Activated CD4-positive, alpha-beta memory T cell treated with anti-CD3 and anti-CD28 coated beads, Interleukin-2, amount 10 ng/mL, durations not matched to agents 7 days and 5 days (primary cell): Measurements from ENCODE around the gene NCAPG2. TPM values are rescaled to one million over a fixed set of nuclear protein-coding genes. Genes with fewer than 3 reads are reported as not detected.

Experiments used
- CTCF ChIA-PET: fragments of 350-600 bp; sonication (Branson Sonifier 250); formaldehyde crosslinking; loops from one replicate; lab custom pipeline; 2021; ENCODE audit warnings: antibody characterized with exemption, inconsistent platforms; lab: Charles Lee
- POLR2A ChIA-PET: fragments of 350-600 bp; sonication (Branson Sonifier 250); formaldehyde crosslinking; loops from one replicate; lab custom pipeline; 2021; ENCODE audit warnings: antibody characterized with exemption; lab: Charles Lee
- DNase-seq: peaks from one replicate; pipeline ENCODE4 v3.0.0-alpha.2; 2020
- H3K27ac Mint-ChIP-seq: one replicate; pipeline ENCODE4 v1.8.0; 2021; ENCODE audit warnings: mild to moderate bottlenecking, mixed read lengths
- H3K27me3 Mint-ChIP-seq: one replicate; pipeline ENCODE4 v1.8.0; 2021; ENCODE audit warnings: mixed read lengths
- H3K36me3 Mint-ChIP-seq: one replicate; pipeline ENCODE4 v1.8.0; 2021; ENCODE audit warnings: low read depth, mixed read lengths
- H3K4me1 Mint-ChIP-seq: one replicate; pipeline ENCODE4 v1.8.0; 2021; ENCODE audit warnings: mixed read lengths
- H3K4me3 Mint-ChIP-seq: one replicate; pipeline ENCODE4 v1.8.0; 2021; ENCODE audit warnings: mild to moderate bottlenecking, mixed read lengths
- H3K9me3 Mint-ChIP-seq: one replicate; pipeline ENCODE4 v1.8.0; 2021; ENCODE audit warnings: mixed read lengths
- total RNA-seq, 2 experiments: library from RNA; stranded (reverse); gene quantifications; one replicate each; pipeline ENCODE4 v1.2.3, GENCODE V29; 2021

NCAPG2 gene
- total RNA-seq, 2 experiments from 2014 or later = 151 TPM

DNA sequence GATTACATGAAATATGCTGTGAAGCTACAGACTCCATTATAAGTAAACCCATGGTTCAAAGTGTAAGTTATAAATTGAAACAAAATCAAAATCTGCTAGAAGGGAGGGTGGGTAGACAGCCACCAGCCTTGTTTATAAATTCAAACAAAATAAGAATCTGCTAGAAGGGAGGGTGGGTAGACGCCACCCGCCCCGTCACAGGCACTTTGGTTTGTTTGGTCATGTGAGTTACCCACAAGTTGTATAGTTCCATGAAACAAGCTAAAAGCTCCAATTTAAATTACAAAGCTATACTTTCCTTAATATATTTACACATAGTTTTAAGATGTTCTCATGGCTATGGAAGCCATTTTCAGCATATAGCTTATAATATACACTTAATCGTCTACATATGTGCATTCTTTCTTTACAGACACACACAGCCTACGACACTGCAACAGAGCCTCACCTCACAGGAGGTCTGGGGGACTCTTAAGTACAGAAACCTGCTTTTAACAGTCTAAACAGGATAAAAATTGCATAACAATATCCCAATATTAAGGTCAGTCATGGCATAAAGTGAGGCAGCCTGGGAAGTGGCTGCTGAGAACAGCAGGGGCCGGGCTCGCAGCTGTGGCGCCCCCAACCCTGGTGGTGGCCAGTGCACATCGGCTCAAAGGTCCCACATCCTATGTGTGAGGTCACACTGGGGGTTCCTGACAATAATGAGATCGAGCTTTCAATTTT, 28.1 kb upstream of the NCAPG2 start:
- Mint-ChIP-seq H3K27me3 (no peaks in the 10 kb centered on the region), H3K27ac (no peak overlapping the region), H3K36me3 (peaks cover 64% of the 10 kb centered on the region), H3K9me3 (no peaks in the 10 kb centered on the region), H3K4me3 (no peak overlapping the region), H3K4me1 (peaks cover 3% of the 10 kb centered on the region)
- POLR2A ChIA-PET = interaction anchor here (0.7 to 1.6 kb wide), 4 partner anchors 9 to 43 kb away, joined by 3 to 5 read pairs (median 4); partner anchors contain the start of gene NCAPG2
- no peak for DNase-seq
- CTCF ChIA-PET = no interaction called here

DNA sequence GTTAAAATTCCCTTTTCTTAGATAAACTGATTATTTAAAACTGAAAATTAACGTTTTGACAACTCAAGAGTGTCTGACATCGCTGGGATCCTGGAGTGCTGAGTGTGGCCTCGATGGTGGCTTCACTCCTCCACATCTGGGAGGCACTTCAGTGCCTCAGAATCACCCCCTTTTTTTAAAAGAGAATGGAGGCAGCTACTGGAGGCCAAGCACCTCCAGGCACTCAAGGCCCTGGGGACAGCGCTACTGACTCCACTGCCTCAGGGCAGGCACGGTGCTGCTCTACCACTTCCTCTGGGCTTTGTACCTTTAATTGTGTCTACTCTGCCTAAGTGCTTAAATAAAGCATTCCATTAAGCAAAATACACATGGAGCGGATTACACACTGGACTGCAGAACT, 27.2 kb upstream of the NCAPG2 start:
- DNase-seq = no peak
- Mint-ChIP-seq H3K27ac (no peak overlapping the region), H3K9me3 (no peaks in the 10 kb centered on the region), H3K27me3 (no peaks in the 10 kb centered on the region), H3K36me3 (peaks cover 55% of the 10 kb centered on the region), H3K4me1 (peaks cover 3% of the 10 kb centered on the region), H3K4me3 (no peak overlapping the region)
- POLR2A ChIA-PET = interaction anchor here (0.8 to 1.5 kb wide), 2 partner anchors 9 to 31 kb away, joined by 3 read pairs; no protein-coding TSS in a partner anchor
- CTCF ChIA-PET = interaction anchor here (1.5 kb wide), 1 partner anchor 56 kb away, joined by 3 read pairs; no protein-coding TSS in a partner anchor

DNA sequence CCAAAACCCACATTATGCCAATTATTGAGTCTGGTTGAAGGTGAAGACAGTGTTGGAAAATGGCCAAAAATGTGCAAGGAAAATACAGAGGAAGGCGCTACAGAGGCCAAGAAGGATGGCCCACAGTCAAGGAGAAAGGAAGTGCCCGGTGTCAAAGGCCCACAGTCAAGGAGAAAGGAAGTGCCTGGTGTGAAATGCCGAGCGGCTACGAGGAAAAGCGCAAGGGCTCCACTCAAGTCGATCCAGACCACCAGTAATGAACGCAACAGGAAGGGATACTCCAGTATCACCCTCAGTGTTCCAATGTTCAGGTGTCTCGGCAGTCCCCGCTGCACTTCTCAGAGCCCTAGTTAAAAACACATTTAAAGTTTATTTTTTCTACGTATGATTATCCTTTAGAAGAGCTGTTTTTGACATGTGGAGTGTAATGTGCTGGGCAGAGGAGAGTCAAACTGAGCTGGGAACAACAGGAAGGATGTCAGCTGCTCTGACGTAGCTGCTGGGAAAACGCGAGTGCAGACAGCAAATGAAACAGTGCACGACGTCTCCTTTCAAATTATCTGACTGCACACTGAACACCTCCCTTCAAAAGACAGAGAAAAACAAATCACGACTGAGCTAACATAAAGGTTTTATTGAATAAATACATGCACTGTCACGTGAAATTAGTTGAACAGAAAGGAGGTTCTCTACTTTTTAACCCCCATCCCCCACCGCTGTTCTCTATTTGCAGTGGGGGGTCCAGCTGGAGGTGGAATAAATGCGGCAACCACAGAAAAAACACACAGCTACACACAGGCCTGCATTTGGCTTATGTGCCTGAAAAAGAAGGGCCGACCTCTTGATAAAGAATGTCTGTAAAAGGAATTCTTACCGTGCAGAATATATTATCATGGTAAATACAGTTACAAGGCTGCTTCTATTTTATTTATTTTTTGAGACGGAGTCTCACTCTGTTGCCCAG, 26.1 kb upstream of the NCAPG2 start:
- Mint-ChIP-seq H3K27me3 (no peaks in the 10 kb centered on the region), H3K27ac (peak overlapping the region; percentile 1), H3K9me3 (no peaks in the 10 kb centered on the region), H3K4me1 (peaks cover 3% of the 10 kb centered on the region), H3K36me3 (peaks cover 48% of the 10 kb centered on the region), H3K4me3 (no peak overlapping the region)
- no peak for DNase-seq
- ChIA-PET POLR2A (interaction anchor here (1.2 to 1.5 kb wide), 2 partner anchors 24 to 30 kb away, joined by 3 read pairs; no protein-coding TSS in a partner anchor), CTCF (interaction anchor here (1.5 kb wide), 1 partner anchor 57 kb away, joined by 3 read pairs; no protein-coding TSS in a partner anchor)

DNA sequence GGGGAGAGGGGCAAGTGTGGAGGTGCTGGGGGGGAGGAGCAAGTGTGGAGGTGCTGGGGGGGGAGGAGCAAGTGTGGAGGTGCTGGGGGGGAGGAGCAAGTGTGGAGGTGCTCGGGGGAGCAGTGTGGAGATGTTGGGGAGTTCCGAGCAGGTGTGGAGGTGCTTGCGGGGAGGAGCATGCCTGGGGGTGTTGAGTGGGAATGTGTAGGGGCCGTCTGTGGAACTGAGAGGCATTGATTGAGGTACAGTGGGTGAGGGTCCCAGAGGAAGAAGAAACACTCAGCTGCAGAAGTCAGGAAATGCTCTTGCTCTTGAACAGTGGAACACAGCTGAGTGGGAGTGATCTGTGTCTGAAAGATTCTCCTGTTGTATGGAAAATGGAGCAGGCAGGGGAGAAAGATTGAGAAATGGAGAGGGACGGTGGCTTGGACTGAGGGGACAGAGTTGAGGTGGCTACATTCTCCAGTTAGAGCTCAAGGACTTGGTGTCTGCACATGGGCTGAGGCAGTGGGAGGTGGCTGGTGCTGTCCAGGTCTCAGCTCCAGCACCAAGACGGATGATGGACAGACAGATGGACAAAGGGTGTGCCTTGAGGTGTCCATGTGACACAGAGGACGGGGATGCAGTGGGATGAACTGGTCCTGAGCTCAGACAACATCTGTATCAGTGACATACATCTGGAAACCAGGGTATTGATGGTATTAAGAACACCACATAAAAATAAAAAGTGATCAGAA, 25.2 kb upstream of the NCAPG2 start:
- POLR2A ChIA-PET = interaction anchor here (1.2 kb wide), 1 partner anchor 23 kb away, joined by 3 read pairs; no protein-coding TSS in a partner anchor
- Mint-ChIP-seq H3K36me3 (peaks cover 39% of the 10 kb centered on the region), H3K27ac (peak overlapping the region; percentile 1), H3K9me3 (no peaks in the 10 kb centered on the region), H3K4me3 (no peak overlapping the region), H3K4me1 (peaks cover 3% of the 10 kb centered on the region), H3K27me3 (no peaks in the 10 kb centered on the region)
- DNase-seq = no peak
- CTCF ChIA-PET = interaction anchor here (1.5 kb wide), 1 partner anchor 58 kb away, joined by 3 read pairs; no protein-coding TSS in a partner anchor

DNA sequence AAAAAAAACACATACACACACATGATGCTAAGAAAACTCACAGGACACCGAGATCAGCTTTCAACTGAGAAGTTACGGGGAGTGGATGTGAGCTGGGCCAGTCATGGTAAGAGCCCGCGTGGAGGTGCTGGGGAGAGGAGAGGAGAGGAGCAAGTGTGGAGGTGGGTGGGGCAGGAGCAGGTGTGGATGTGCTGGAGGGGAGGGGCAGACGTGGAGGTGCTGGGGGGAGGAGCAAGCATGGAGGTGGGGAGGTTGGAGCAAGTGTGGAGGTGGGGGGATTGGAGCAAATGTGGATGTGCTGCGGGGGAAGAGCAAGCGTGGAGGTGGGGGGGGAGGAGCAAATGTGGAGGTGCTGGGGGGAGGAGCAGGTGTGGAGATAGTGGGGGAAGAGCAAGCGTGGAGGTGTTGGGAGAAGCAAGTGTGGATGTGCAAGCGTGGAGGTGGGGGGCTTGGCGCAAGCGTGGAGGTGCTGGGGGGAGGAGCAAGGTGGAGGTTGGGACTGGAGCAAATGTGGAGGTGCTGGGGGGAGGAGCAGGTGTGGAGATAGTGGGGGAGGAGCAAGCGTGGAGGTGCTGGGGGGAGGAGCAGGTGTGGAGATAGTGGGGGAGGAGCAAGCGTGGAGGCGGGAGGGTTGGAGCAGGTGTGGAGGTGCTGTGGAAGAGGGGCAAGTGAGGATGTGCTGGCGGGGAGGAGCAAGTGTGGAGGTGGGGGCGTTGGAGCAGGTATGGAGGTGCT, 24.5 kb upstream of the NCAPG2 start:
- Mint-ChIP-seq H3K27ac (no peak overlapping the region), H3K9me3 (no peaks in the 10 kb centered on the region), H3K36me3 (peaks cover 33% of the 10 kb centered on the region), H3K27me3 (no peaks in the 10 kb centered on the region), H3K4me3 (no peak overlapping the region), H3K4me1 (peaks cover 3% of the 10 kb centered on the region)
- no peak for DNase-seq
- CTCF ChIA-PET = no interaction called here
- POLR2A ChIA-PET = no interaction called here

DNA sequence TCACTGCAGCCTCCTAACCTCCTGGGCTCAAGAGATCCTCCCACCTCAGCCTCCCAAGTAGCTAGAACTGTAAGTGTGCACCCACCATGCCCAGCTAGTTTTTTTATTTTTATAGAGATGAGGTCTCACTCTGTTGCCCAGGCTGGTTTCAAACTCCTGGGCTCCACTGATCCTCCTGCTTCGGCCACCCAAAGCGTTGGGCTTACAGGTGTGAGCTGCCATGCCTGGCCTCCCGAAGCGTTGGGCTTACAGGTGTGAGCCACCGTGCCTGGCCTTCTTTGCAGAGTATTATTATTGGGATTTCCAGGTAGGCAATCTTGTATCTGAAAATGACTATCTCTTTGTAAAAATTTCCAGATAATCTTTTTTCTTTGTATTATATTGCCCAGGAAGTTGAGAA, 23.1 kb upstream of the NCAPG2 start:
- peaks cover 3% of the 10 kb centered on the region for H3K4me1 Mint-ChIP-seq
- H3K36me3 Mint-ChIP-seq = peaks cover 28% of the 10 kb centered on the region
- ChIA-PET POLR2A (interaction anchor here (1.0 to 1.1 kb wide), 2 partner anchors 16 to 22 kb away, joined by 3 read pairs; partner anchors contain the start of gene NCAPG2), CTCF (no interaction called here)
- H3K27ac Mint-ChIP-seq = no peak overlapping the region
- no peak overlapping the region for H3K4me3 Mint-ChIP-seq
- no peaks in the 10 kb centered on the region for H3K9me3 Mint-ChIP-seq
- H3K27me3 Mint-ChIP-seq = no peaks in the 10 kb centered on the region
- no peak for DNase-seq

DNA sequence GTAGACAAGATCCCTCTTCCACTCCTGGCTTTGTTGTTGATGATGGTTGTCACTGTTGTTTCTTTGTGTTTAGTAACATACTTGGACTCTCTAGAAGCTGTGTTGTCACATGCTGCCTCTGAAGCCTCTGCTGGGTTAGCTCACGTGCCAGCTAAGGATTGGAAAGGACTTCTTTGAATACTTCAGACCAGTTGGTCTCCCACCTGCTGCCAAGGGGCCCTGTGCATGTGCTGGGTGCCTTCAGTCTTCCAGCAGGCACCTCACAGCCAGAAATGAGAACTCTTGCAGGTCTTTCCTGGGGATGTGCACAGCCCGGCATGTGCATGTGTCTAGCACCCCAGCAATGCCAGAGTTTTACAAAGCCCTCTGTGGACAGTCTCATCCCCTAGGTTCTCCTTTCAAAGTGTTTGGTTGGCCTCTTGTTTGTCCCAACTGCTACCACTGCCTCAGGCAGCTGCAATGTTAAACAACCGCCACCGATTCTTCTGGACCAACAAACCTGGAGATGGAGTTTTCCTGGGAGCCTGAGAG, 21.7 kb upstream of the NCAPG2 start:
- ChIA-PET CTCF (no interaction called here), POLR2A (interaction anchor here (0.6 to 1.4 kb wide), 5 partner anchors 10 to 50 kb away, joined by 3 read pairs; partner anchors contain the start of gene NCAPG2)
- no peak overlapping the region for H3K27ac Mint-ChIP-seq
- peaks cover 18% of the 10 kb centered on the region for H3K36me3 Mint-ChIP-seq
- no peaks in the 10 kb centered on the region for H3K27me3 Mint-ChIP-seq
- no peak for DNase-seq
- H3K4me3 Mint-ChIP-seq = no peak overlapping the region
- H3K4me1 Mint-ChIP-seq = peaks cover 3% of the 10 kb centered on the region
- H3K9me3 Mint-ChIP-seq = no peaks in the 10 kb centered on the region

DNA sequence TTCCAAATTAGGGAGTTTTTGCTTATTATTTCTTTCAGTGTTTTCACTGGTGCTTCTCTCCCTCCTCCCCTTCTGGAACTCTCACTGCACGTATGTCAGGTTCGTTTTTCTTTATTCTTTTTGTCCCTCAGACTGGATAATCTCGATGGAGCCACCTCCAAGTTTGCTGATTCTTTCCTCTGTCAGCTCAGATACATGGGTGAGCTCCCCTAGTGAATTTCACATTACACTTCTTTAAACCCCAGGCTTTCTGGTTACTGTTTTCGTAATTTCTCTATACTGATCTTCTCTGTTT, 20.8 kb upstream of the NCAPG2 start:
- peaks cover 12% of the 10 kb centered on the region for H3K36me3 Mint-ChIP-seq
- peaks cover 3% of the 10 kb centered on the region for H3K4me1 Mint-ChIP-seq
- ChIA-PET CTCF (no interaction called here), POLR2A (no interaction called here)
- no peaks in the 10 kb centered on the region for H3K9me3 Mint-ChIP-seq
- no peak overlapping the region for H3K27ac Mint-ChIP-seq
- H3K27me3 Mint-ChIP-seq = no peaks in the 10 kb centered on the region
- DNase-seq = no peak
- no peak overlapping the region for H3K4me3 Mint-ChIP-seq

DNA sequence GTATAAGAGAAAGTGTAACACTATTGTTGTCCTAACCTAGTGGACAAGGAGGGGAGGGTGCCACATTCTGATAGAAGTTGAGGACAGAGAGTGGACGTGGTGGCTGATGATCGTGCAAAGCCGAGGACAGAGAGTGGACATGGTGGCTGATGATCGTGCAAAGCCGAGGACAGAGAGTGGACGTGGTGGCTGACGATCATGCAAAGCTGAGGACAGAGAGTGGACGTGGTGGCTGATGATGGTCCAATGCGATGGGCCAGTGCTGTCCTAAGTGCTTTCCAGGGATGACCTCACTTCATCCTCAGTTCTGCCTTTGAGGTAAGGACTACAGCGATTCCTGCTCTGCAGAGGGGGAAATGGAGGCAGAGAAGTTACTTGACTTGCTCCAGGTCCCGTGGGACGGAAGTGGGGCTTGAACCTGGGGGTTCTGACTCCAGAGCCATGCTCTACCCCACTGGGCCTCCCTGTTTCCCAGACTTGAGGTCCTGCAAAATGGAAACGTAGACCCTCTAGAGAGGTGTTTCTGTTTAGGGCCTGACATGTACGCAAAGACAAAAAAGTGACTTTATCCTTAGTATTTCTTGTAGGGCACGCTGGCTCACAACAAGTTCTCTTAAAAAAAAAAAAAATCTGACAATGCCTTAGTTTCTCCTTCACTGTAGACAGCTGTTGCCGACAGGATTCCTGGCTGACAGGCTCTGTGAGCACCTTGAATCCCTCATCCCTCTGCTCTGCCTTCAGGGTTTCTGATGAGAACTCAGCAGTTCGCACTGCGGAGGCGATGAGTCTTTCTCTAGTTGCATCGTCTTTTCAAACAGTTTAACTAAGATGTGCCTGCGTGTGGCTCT, 20.3 kb upstream of the NCAPG2 start:
- no peaks in the 10 kb centered on the region for H3K9me3 Mint-ChIP-seq
- H3K36me3 Mint-ChIP-seq = peaks cover 6% of the 10 kb centered on the region
- no peak for DNase-seq
- no peaks in the 10 kb centered on the region for H3K4me1 Mint-ChIP-seq
- no peak overlapping the region for H3K27ac Mint-ChIP-seq
- POLR2A ChIA-PET = no interaction called here
- H3K27me3 Mint-ChIP-seq = no peaks in the 10 kb centered on the region
- H3K4me3 Mint-ChIP-seq = no peak overlapping the region
- CTCF ChIA-PET = no interaction called here

DNA sequence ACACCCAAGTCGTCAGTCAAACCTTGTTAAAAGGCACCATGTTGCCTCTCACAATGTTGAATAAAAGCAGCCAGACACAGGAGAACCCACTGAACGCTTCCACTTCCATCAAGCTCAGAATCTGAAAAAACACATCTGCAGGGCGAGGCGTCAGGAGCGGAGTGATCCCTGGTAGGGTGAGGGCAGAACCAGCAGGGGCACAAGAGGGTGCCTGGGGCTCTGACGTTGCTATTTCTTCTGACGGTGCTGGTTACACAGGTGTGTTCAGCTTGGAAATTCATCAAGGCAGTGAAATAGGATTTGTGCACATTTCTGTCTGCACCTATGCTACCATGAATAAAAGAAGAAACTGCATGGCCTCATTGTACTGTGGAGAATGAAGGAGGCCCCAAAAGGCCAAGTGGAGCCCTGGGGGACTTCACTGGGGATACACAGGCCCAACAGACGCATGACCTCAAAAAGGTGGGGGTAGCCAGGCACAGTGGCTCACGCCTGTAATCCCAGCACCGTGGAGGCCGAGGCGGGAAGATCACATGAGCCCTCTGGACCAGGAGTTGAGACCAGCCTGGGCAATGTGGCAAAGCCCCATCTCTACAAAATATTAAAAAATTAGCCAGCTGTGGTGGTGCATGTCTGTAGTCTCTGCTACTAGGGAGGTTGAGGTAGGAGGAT, 19.2 kb upstream of the NCAPG2 start:
- no peaks in the 10 kb centered on the region for H3K4me1 Mint-ChIP-seq
- no peak overlapping the region for H3K27ac Mint-ChIP-seq
- no peak for DNase-seq
- peaks cover 3% of the 10 kb centered on the region for H3K36me3 Mint-ChIP-seq
- H3K4me3 Mint-ChIP-seq = no peak overlapping the region
- ChIA-PET POLR2A (interaction anchor here (1.2 kb wide), 1 partner anchor 19 kb away, joined by 4 read pairs; the partner anchor contains the start of gene NCAPG2), CTCF (no interaction called here)
- H3K9me3 Mint-ChIP-seq = no peaks in the 10 kb centered on the region
- peaks cover 3% of the 10 kb centered on the region for H3K27me3 Mint-ChIP-seq

DNA sequence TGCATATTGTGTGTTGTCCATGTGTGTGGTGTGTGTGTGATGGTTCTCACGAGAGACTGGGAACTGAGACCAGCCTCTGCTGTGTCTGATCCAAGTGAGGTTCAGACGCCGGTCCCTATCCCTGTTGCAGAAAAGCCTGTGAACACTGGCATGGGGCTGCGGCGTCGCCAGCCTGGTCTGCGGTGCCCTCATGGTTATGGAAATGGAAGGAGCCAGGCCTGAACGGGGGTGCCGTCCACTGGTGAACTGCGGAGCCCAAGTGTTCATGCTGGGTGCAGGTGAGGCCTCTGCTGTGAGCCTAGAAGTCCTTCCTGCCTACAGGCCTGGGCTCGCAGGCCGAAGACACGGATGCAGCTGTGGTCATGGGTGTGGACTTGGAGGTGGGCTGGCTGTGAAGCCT, 18.7 kb upstream of the NCAPG2 start:
- CTCF ChIA-PET = no interaction called here
- Mint-ChIP-seq H3K9me3 (no peaks in the 10 kb centered on the region), H3K4me3 (no peak overlapping the region), H3K27ac (no peak overlapping the region), H3K27me3 (peaks cover 8% of the 10 kb centered on the region), H3K4me1 (no peaks in the 10 kb centered on the region), H3K36me3 (no peaks in the 10 kb centered on the region)
- POLR2A ChIA-PET = interaction anchor here (1.2 kb wide), 1 partner anchor 18 kb away, joined by 4 read pairs; the partner anchor contains the start of gene NCAPG2
- no peak for DNase-seq
